GM20431 (cell line): ENCODE results near the gene TIAM1.
"Not testable (repeated sequence)": the region's sequence is repeated elsewhere in the genome, so short reads cannot be mapped to it uniquely, and the experiment has no call there.

Experiments
- in situ Hi-C: fragments of 300-500 bp; cut with MseI, MboI; formaldehyde crosslinking; loops from one replicate; pipeline ENCODE4 v1.15.0; 2020; ENCODE audit warnings: low sequenced_read_pairs; ENCODE audit not compliant: unreplicated experiment

The TIAM1 gene

GRCh38 chr21:31261759-31262158 is 82.3 kb downstream of the TIAM1 start:
- in situ Hi-C loops: no loop called here

- in situ Hi-C loops: no loop called here
Measured at GRCh38 chr21:31260790-31261189, 83.3 kb downstream of the TIAM1 start.

- in situ Hi-C loops: no loop called here
Measured at GRCh38 chr21:31258073-31258472, 86.0 kb downstream of the TIAM1 start.

GRCh38 chr21:31257265-31257664 is 86.8 kb downstream of the TIAM1 start:
- in situ Hi-C loops: no loop called here

- in situ Hi-C loops: no loop called here
Measured at GRCh38 chr21:31255896-31256295, 88.2 kb downstream of the TIAM1 start.

GRCh38 chr21:31255036-31255435 is 89.0 kb downstream of the TIAM1 start:
- in situ Hi-C loops: no loop called here

GRCh38 chr21:31254131-31254530 is 89.9 kb downstream of the TIAM1 start:
- in situ Hi-C loops: no loop called here

GRCh38 chr21:31253684-31254083 is 90.4 kb downstream of the TIAM1 start:
- in situ Hi-C loops: no loop called here

GRCh38 chr21:31252611-31253010 is 91.5 kb downstream of the TIAM1 start:
- in situ Hi-C loops: no loop called here

GRCh38 chr21:31252091-31252490 is 92.0 kb downstream of the TIAM1 start:
- in situ Hi-C loops: no loop called here

GRCh38 chr21:31251686-31252085 is 92.4 kb downstream of the TIAM1 start:
- in situ Hi-C loops: no loop called here

- in situ Hi-C loops: no loop called here
Measured at GRCh38 chr21:31248598-31248997, 95.5 kb downstream of the TIAM1 start.

- in situ Hi-C loops: no loop called here
Measured at GRCh38 chr21:31243611-31244010, 100.5 kb downstream of the TIAM1 start.

- in situ Hi-C loops: no loop called here
Measured at GRCh38 chr21:31236528-31236927, 107.5 kb downstream of the TIAM1 start.

GRCh38 chr21:31235671-31236450 is 108.2 kb downstream of the TIAM1 start:
- in situ Hi-C loops: no loop called here

GRCh38 chr21:31234936-31235335 is 109.1 kb downstream of the TIAM1 start:
- in situ Hi-C loops: no loop called here

GRCh38 chr21:31233711-31234110 is 110.3 kb downstream of the TIAM1 start:
- in situ Hi-C loops: no loop called here

- in situ Hi-C loops: no loop called here
Measured at GRCh38 chr21:31232344-31232743, 111.7 kb downstream of the TIAM1 start.

GRCh38 chr21:31230937-31231336 is 113.1 kb downstream of the TIAM1 start:
- in situ Hi-C loops: no loop called here

GRCh38 chr21:31228723-31229122 is 115.3 kb downstream of the TIAM1 start:
- in situ Hi-C loops: not testable (repeated sequence)

GRCh38 chr21:31225713-31226112 is 118.3 kb downstream of the TIAM1 start:
- in situ Hi-C loops: no loop called here

GRCh38 chr21:31222142-31222541 is 121.9 kb downstream of the TIAM1 start:
- in situ Hi-C loops: no loop called here
